SJSA1 (cell line): ENCODE measurements around the gene CRACR2B. TPM values are rescaled to one million over a fixed set of nuclear protein-coding genes. Genes with fewer than 3 reads are reported as not detected.

Source experiments
- DNase-seq, 2 experiments: peaks; one replicate each; pipeline ENCODE4 v3.0.0-alpha.2; 2015 to 2020; ENCODE audit warnings: low spot score in 2 of 2, low read depth in 1 of 2
- H3K27ac ChIP-seq: fragments of 250-450 bp; sonication (Bioruptor Pico); 2 replicates; pipeline ENCODE4 v1.5.1; 2020; ENCODE audit warnings: mild to moderate bottlenecking, moderate library complexity
- H3K27me3 ChIP-seq: fragments of 250-450 bp; sonication (Bioruptor Pico); replicated peaks from 2 replicates; pipeline ENCODE4 v1.5.1; 2020; ENCODE audit warnings: mild to moderate bottlenecking, moderate library complexity
- H3K36me3 ChIP-seq: fragments of 250-450 bp; sonication (Bioruptor Pico); 2 replicates; pipeline ENCODE4 v1.5.1; 2020; ENCODE audit warnings: mild to moderate bottlenecking
- H3K4me1 ChIP-seq: fragments of 250-450 bp; sonication (Bioruptor Pico); replicated peaks from 2 replicates; pipeline ENCODE4 v1.6.1; 2021; ENCODE audit warnings: mild to moderate bottlenecking
- H3K4me3 ChIP-seq: fragments of 250-450 bp; sonication (Bioruptor Pico); 2 replicates; pipeline ENCODE4 v1.5.1; 2020; ENCODE audit warnings: mild to moderate bottlenecking
- H3K9me3 ChIP-seq: fragments of 250-450 bp; sonication (Bioruptor Pico); replicated peaks from 2 replicates; pipeline ENCODE4 v1.5.1; 2020; ENCODE audit warnings: mild to moderate bottlenecking
- total RNA-seq: library from RNA; depleted of rRNA; stranded (reverse); fragments of >200 nt; shearing (Covaris generic); gene quantifications from 2 replicates; pipeline ENCODE4 v1.2.3, GENCODE V29; 2014; rRNA removed

The CRACR2B gene
- not detected in 2 replicates for total RNA-seq

DNA sequence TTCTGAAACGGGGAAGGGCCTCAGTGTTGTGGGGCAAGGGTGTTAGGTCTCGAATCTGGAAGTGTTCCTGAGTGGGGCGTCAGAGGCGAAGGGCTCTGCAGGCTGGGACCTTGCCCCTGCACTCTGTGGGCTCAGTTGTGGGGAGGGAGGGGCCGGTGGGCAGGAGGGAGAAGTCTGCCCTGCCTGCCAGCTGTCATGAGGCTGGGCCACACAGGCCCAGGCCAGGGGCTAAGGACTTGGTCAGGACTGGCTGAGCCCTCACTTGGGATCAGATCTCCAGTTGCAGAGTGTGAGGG is at the start of gene CRACR2B:
CRACR2B (plus strand) TSS at position 23 of the 296 bp plus-strand sequence. CDS start 689 bp downstream, outside the sequence.
- no peak within 1 kb of the TSS for H3K4me3 ChIP-seq
- peaks cover 27% of the 10 kb centered on the region for H3K4me1 ChIP-seq
- no peak for DNase-seq
- no peak within 1 kb of the TSS for H3K27ac ChIP-seq
- peaks cover 22% of the 10 kb centered on the region for H3K27me3 ChIP-seq
- H3K9me3 ChIP-seq: no peaks in the 10 kb centered on the region
- no peaks in the 10 kb centered on the region for H3K36me3 ChIP-seq

GRCh38 chr11:778976-779954 is 48.5 kb upstream of the CRACR2B start:
- no peak overlapping the region for H3K4me3 ChIP-seq
- H3K27ac ChIP-seq: no peak overlapping the region
- DNase-seq: no peak
- H3K9me3 ChIP-seq: no peaks in the 10 kb centered on the region
- peaks cover 3% of the 10 kb centered on the region; the same call in 1 of the 2 replicates for H3K36me3 ChIP-seq
- peaks cover 9% of the 10 kb centered on the region for H3K4me1 ChIP-seq
- H3K27me3 ChIP-seq: no peaks in the 10 kb centered on the region

DNA sequence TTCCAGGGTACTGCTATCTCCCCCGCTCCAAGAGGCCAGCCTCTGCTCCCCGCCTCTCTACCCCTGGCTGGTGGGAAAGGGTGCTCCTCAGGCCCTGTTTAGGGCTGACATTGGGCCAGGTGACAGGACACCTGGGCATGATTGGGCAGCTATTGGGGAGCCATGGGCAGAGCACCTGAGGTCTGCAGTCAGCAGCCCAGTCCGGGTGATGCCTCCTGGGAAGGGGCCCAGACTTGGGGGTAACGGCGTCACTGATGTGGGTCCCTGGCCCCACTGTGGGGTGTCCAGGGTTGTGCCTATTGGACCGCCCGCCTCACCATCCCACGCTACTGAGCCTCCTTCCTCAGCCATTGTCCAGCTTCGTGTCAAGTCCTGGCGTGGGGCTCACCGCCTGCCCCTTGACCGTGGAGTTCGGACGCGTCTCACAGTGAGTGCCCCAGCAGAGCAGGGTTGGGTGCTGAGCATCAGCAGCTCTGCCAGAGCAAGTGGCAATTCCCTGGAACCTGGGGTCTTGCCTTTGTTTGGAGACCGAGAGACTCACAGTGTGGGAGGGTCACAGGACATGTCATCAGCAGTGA is 47.7 kb upstream of the CRACR2B start:
- DNase-seq: no peak
- Histone ChIP-seq H3K4me1 (peaks cover 9% of the 10 kb centered on the region), H3K9me3 (no peaks in the 10 kb centered on the region), H3K36me3 (peaks cover 3% of the 10 kb centered on the region; the same call in 1 of the 2 replicates), H3K27ac (no peak overlapping the region), H3K27me3 (no peaks in the 10 kb centered on the region), H3K4me3 (no peak overlapping the region)

DNA sequence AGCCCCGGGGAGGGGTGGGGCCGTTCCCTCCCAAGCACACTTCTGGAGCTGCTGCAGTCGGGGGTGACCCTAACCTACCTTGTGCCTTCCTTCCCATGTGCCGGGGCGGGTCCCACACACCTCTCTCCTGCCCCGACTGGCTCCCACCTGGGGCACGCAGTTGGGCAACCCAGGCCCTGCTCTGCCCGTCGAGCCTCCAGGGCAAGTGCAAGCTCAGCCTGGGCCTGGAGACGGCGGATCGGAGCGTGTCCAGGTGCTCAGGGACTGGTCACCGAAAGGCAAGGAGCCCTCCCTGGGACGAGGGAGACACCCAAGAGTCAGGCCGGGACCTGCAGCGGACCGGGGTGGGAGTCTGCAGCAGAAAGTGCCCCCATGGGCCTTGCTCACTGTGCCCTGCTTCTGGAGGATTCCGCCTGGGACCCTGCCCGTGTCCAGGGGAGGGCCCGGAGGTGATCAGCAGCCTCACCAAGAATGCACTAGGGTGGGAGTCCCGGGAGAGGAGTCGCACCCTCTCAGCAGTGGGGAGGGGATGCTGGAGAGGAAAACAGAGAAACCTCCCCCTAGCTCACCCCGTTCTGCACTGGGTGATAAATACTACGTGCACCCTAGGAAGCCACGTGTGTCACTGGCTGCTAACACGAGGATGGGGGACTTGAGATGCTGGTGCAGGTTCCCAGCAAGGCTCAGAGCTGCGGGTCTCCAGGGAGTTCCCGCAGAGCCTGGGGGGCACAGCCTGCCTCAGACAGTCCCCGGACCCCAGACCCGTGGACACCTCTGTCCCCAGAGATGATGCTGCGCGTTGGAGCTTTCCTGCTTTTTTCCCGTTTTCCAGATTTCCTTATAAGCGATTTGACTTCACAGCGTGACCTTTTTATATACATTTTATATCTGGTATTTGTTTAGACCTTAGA is 45.2 kb upstream of the CRACR2B start:
- DNase-seq: no peak
- H3K27ac ChIP-seq: no peak overlapping the region
- no peak overlapping the region for H3K4me3 ChIP-seq
- H3K36me3 ChIP-seq: peaks cover 3% of the 10 kb centered on the region; the same call in 1 of the 2 replicates
- H3K27me3 ChIP-seq: no peaks in the 10 kb centered on the region
- peaks cover 5% of the 10 kb centered on the region for H3K4me1 ChIP-seq
- H3K9me3 ChIP-seq: no peaks in the 10 kb centered on the region

- no peaks in the 10 kb centered on the region for H3K9me3 ChIP-seq
- H3K27me3 ChIP-seq: no peaks in the 10 kb centered on the region
- no peaks in the 10 kb centered on the region for H3K4me1 ChIP-seq
- DNase-seq: no peak
- H3K27ac ChIP-seq: no peak overlapping the region
- H3K36me3 ChIP-seq: 0 out of 2 replicates have a peak, but pooled peaks cover 3% of the 10 kb centered on the region
- no peak overlapping the region for H3K4me3 ChIP-seq
Observed at GRCh38 chr11:783581-784015, 44.1 kb upstream of the CRACR2B start.

DNA sequence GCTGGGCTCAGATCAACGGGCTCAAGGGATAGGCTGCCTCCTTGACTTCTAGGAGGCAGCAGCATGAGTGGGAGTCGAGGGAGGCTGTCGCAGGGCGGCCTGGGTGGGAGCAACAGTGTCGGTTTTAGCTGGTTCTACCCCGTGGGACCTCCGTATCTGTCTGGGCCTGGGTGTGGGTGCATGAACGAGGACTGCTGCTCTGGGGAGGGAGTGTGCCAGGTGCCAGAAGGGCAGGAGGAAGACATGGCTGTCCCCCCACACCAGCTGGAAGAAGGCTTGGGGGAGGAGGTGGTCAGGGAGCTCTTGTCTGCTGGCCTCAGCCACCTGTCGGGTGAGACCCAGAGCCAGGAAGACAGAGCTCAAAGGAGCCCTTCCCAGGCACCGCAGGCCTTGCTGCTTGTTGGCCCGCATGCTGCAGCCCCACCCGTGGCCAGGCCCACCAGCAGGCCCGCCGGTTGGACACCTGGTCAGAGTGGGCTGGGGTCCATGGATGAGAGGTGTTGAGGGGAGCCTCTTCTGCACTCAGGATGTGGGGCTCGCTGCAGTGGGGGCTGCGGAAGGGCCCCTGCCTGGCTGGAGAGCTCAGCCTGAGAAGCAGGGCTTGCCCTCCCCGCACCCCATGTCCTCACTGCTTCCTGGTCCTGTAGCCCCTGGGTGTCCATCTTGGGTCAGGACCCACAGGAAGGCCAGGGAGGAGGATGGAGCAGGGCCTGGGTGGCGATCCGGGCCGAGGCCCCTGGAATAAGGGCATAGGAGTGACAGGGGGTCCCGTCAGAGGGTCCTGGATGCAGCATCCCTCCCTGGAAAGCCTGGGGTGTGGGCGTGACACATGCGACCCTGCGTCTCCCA is 41.3 kb upstream of the CRACR2B start:
- no peak for DNase-seq
- no peak overlapping the region for H3K4me3 ChIP-seq
- H3K27me3 ChIP-seq: no peaks in the 10 kb centered on the region
- H3K9me3 ChIP-seq: no peaks in the 10 kb centered on the region
- no peaks in the 10 kb centered on the region for H3K4me1 ChIP-seq
- H3K36me3 ChIP-seq: no peaks in the 10 kb centered on the region
- H3K27ac ChIP-seq: no peak overlapping the region

DNA sequence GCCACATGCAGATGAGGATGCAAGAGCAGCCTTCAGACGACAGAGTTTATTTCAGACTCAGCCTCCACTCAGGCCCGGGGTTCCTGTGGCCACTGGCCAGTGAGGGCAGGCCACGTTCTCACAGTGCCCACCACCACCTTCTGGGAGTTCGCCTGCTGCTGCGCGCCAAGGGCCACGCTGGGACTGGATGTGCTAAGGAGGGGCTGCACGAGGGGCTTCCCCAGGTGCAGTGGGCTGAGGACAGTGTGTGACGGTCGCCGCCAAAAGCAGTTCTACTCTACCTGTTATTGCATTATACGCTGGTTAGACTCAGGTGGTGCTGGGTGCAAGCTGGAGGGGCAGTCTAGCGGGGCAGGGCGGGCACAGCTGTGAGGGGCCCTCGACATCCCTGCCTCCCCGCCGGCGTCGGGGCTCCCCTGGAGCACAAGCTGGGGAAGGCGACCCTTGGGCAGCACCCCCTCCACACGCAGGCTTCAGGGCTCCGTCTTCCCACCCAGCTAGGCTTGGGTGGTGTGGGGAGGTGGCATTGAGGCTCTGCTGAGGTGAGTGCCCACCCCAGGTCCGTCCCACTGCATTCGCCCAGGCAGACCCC is 40.5 kb upstream of the CRACR2B start:
- Histone ChIP-seq H3K4me3 (no peak overlapping the region), H3K4me1 (no peaks in the 10 kb centered on the region), H3K36me3 (no peaks in the 10 kb centered on the region), H3K27ac (no peak overlapping the region), H3K9me3 (no peaks in the 10 kb centered on the region), H3K27me3 (no peaks in the 10 kb centered on the region)
- DNase-seq: no peak

GRCh38 chr11:788009-788640 is 39.6 kb upstream of the CRACR2B start:
- Histone ChIP-seq H3K9me3 (no peaks in the 10 kb centered on the region), H3K4me3 (no peak overlapping the region), H3K27ac (no peak overlapping the region), H3K4me1 (no peaks in the 10 kb centered on the region), H3K27me3 (no peaks in the 10 kb centered on the region), H3K36me3 (no peaks in the 10 kb centered on the region)
- DNase-seq: no peak

DNA sequence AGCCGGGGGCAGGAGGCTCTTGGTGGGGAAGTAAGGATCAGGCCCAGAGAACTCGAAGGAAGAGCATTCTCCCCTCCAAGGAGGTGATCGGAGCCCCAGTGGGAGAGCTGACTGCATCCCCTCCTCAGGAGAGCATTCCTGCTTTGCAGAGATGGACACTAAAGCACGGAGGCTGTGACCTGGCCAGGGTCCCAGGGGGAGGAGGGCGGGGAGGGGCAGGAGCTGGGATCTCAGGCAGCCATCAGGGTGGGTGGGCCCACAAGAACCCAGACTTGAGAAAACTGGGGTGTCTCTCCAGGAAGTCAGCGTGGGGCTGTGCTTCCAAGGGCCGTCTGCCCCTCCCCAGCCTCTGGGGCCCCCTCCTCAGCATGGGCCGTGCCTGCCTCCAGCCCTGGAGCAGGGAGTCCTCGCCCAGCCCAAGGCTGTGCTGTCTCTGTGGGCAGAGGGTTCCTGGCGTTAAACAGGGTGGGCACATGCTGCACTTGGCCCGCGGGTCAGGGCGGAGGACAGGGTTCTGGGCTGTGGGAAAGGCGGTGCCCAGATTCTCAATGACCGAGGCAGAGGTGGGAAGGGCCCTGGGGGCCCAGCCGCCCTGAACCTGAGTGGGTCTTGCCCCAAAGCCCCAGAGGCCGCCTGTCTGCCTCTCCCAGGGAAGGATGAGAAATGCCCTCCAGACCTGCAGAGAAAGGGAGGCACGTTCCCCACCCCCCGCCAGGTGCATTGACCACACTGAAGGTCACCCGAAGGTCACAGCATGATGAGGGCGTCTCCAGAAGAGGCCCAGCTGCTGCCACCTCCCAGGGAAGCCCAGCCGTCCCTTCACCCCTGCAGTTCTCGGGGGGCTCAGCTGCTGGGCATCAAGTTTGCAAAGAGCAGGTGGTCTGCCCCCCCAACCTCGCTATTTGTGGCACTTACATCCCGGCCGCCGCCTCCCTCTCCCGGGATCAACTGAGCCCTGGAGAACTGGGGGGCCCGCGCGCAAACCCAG is 38.5 kb upstream of the CRACR2B start:
- Histone ChIP-seq H3K36me3 (no peaks in the 10 kb centered on the region), H3K9me3 (no peaks in the 10 kb centered on the region), H3K27ac (no peak overlapping the region), H3K4me1 (no peaks in the 10 kb centered on the region), H3K4me3 (no peak overlapping the region), H3K27me3 (no peaks in the 10 kb centered on the region)
- no peak for DNase-seq

DNA sequence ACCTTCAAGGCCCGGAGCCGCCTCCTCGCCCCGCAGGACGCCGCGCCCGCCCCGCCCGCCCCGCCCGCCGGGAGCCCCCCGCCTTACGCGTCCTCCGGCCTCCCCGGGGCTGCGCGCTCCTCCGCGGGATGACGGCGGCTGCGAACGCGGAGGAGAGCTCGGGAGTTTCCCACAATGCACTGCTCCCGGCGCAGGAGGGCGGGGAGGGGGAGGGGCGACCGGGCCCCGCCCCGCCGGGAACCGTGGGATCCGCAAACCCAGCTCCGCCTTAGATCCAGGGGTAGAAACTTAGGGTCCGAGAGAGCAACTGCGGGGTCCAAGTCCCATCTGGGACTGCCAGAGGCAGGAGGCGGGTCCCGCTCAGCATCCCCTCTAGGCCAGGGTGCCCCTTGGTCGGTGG is 37.8 kb upstream of the CRACR2B start, which contains the start of gene CEND1:
CEND1 (minus strand) TSS at position 148 of the 400 bp plus-strand sequence. CDS start 1,514 bp downstream, outside the sequence.
- no peaks in the 10 kb centered on the region for H3K9me3 ChIP-seq
- no peak for DNase-seq
- no peaks in the 10 kb centered on the region; the same call in 1 of the 2 replicates for H3K4me1 ChIP-seq
- H3K4me3 ChIP-seq: no peak within 1 kb of the TSS
- no peak within 1 kb of the TSS for H3K27ac ChIP-seq
- no peaks in the 10 kb centered on the region for H3K36me3 ChIP-seq
- H3K27me3 ChIP-seq: no peaks in the 10 kb centered on the region

- DNase-seq: no peak
- Histone ChIP-seq H3K4me1 (peaks cover 8% of the 10 kb centered on the region), H3K4me3 (no peak overlapping the region), H3K27me3 (no peaks in the 10 kb centered on the region), H3K27ac (no peak overlapping the region), H3K36me3 (no peaks in the 10 kb centered on the region), H3K9me3 (no peaks in the 10 kb centered on the region)
Observed at GRCh38 chr11:790721-791564, 36.8 kb upstream of the CRACR2B start.
